GM12878 (cell line): ENCODE data around the gene SBDS. TPM values are rescaled to one million over a fixed set of nuclear protein-coding genes. Genes with fewer than 3 reads are reported as not detected.
"Not testable (repeated sequence)": the region's sequence is repeated elsewhere in the genome, so short reads cannot be mapped to it uniquely, and the experiment has no call there.

Source experiments
- ATAC-seq: fragments of 200-7000 bp; cut with Tn5 transposase; 3 replicates; pipeline ENCODE4 v1.9.1; 2020; ENCODE audit warnings: mild to moderate bottlenecking, moderate library complexity
- Bru-seq: library from RNA; stranded (reverse); fragments of 400-500 nt; gene quantifications from one replicate; lab custom pipeline; 2021; lab: Mats Ljungman, UMichigan
- BruChase-seq, 2 experiments: library from RNA; stranded (reverse); fragments of 400-500 nt; gene quantifications; one replicate each; lab custom pipeline; 2021; lab: Mats Ljungman, UMichigan
- BruUV-seq: library from RNA; stranded (reverse); fragments of 400-500 nt; replicated peaks from 2 replicates; lab custom pipeline; 2021; lab: Mats Ljungman, UMichigan
- CTCF ChIA-PET: fragments of 300-600 bp; sonication (Branson Sonifier 250); formaldehyde crosslinking; extraction: SDS; loops from one replicate; lab custom pipeline; 2021; ENCODE audit warnings: inconsistent platforms; lab: Yijun Ruan, JAX
- POLR2A ChIA-PET: fragments of 350-600 bp; formaldehyde crosslinking; extraction: SDS; loops from one replicate; lab custom pipeline; 2021; ENCODE audit warnings: inconsistent platforms; lab: Charles Lee
- RAD21 ChIA-PET: fragments of 300-600 bp; sonication (Branson Sonifier 250); formaldehyde crosslinking; loops from one replicate; lab custom pipeline; 2023; ENCODE audit warnings: antibody characterized with exemption; ENCODE audit not compliant: unreplicated experiment; lab: Charles Lee
- SMC1A ChIA-PET: fragments of 300-600 bp; sonication (Branson Sonifier 250); formaldehyde crosslinking; loops from one replicate; lab custom pipeline; 2023; ENCODE audit not compliant: unreplicated experiment, uncharacterized antibody; lab: Charles Lee
- DNase-seq: peaks from one replicate; pipeline ENCODE4 v3.0.0-alpha.2; 2011; ENCODE audit warnings: low read depth, low spot score
- FAIRE-seq: peaks from 3 replicates; lab custom pipeline; 2011; peaks lifted over from hg19 to GRCh38; lab: Jason Lieb, UNC
- H2AFZ ChIP-seq: 2 replicates; pipeline ENCODE4 v1.6.0; 2011; ENCODE audit warnings: low read depth, low read length, control low read depth; ENCODE audit not compliant: control insufficient read depth
- H3K27ac ChIP-seq: 2 replicates; pipeline ENCODE4 v1.5.1; 2011; ENCODE audit warnings: control low read depth; ENCODE audit not compliant: control insufficient read depth, insufficient read depth
- H3K27me3 ChIP-seq, 2 experiments: replicated peaks in 1 of 2; 2 replicates each; pipeline versions ENCODE4 v1.6.0 to v1.6.1; 2011; ENCODE audit warnings: low read length in 1 of 2; ENCODE audit not compliant: control insufficient read depth in 2 of 2, insufficient read depth in 2 of 2
- H3K36me3 ChIP-seq, 2 experiments: 2 replicates each; pipeline ENCODE4 v1.5.1; 2011; ENCODE audit warnings: low read length in 1 of 2; ENCODE audit not compliant: control insufficient read depth in 2 of 2, insufficient read depth in 2 of 2
- H3K4me1 ChIP-seq: 2 replicates; pipeline ENCODE4 v1.6.1; 2011; ENCODE audit warnings: mild to moderate bottlenecking, low read length, moderate library complexity, mixed read lengths; ENCODE audit not compliant: control insufficient read depth, insufficient read depth
- H3K4me2 ChIP-seq: 2 replicates; pipeline ENCODE4 v1.6.0; 2011; ENCODE audit warnings: control low read depth; ENCODE audit not compliant: control insufficient read depth, insufficient read depth
- H3K4me3 ChIP-seq: fragments of 200-600 bp; sonication (generic); 2 replicates; pipeline ENCODE4 v1.5.1; 2016
- H3K79me2 ChIP-seq: 2 replicates; pipeline ENCODE4 v1.6.0; 2011; ENCODE audit warnings: low read length; ENCODE audit not compliant: control insufficient read depth, insufficient read depth
- H3K9ac ChIP-seq: 2 replicates; pipeline ENCODE4 v1.8.0; 2011; ENCODE audit warnings: low read length, control low read depth, mixed read lengths; ENCODE audit not compliant: control insufficient read depth, insufficient read depth
- H3K9me3 ChIP-seq: replicated peaks from 3 replicates; pipeline ENCODE4 v1.5.1; 2011; ENCODE audit warnings: mild to moderate bottlenecking, low read length; ENCODE audit not compliant: control insufficient read depth, insufficient read depth
- H4K20me1 ChIP-seq: 2 replicates; pipeline ENCODE4 v1.6.0; 2011; ENCODE audit not compliant: control insufficient read depth, insufficient read depth
- ATF7 ChIP-seq: fragments of 450-650 bp; IDR thresholded peaks from 2 replicates; pipeline ENCODE4 v1.6.1; 2016; ENCODE audit warnings: low read depth, mild to moderate bottlenecking
- CBFB ChIP-seq: IDR thresholded peaks from 2 replicates; pipeline ENCODE4 v1.6.1; 2016; ENCODE audit warnings: antibody characterized with exemption, low read depth
- FOXK2 ChIP-seq: fragments of 450-650 bp; IDR thresholded peaks from 2 replicates; pipeline ENCODE4 v1.6.1; 2017; ENCODE audit warnings: mild to moderate bottlenecking, moderate library complexity
- HCFC1 ChIP-seq: fragments of 150-350 bp; IDR thresholded peaks from 2 replicates; pipeline ENCODE4 v1.6.1; 2014; ENCODE audit warnings: low read length
- HDAC6 ChIP-seq: fragments of 200-600 bp; sonication (generic); IDR thresholded peaks from one replicate; pipeline ENCODE4 v1.8.0; 2017; ENCODE audit warnings: antibody characterized with exemption; ENCODE audit not compliant: unreplicated experiment
- NRF1 ChIP-seq: conservative IDR thresholded peaks from 2 replicates; pipeline ENCODE4 v1.6.1; 2011; ENCODE audit warnings: mild to moderate bottlenecking, low read depth, low read length, improper control_type of control experiment
- PKNOX1 ChIP-seq: fragments of 450-650 bp; IDR thresholded peaks from 2 replicates; pipeline ENCODE4 v1.6.1; 2016; ENCODE audit warnings: mild to moderate bottlenecking
- POLR2A ChIP-seq: IDR thresholded peaks from 2 replicates; pipeline ENCODE4 v1.6.1; 2011; ENCODE audit warnings: low read depth, mild to moderate bottlenecking, low read length
- POU2F2 ChIP-seq: IDR thresholded peaks from 3 replicates; pipeline ENCODE4 v1.6.1; 2011; ENCODE audit warnings: low read depth, mild to moderate bottlenecking, low read length, borderline replicate concordance
- RELA ChIP-seq: fragments of 450-650 bp; IDR thresholded peaks from 2 replicates; pipeline ENCODE4 v1.8.0; 2014; ENCODE audit warnings: borderline replicate concordance; ENCODE audit not compliant: partially characterized antibody
- SIX5 ChIP-seq: IDR thresholded peaks from 2 replicates; pipeline ENCODE4 v1.6.1; 2011; ENCODE audit warnings: mild to moderate bottlenecking, low read depth, low read length, moderate library complexity; ENCODE audit not compliant: severe bottlenecking
- SMARCA5 ChIP-seq: fragments of 450-650 bp; IDR thresholded peaks from 2 replicates; pipeline ENCODE4 v1.6.1; 2017; ENCODE audit warnings: mild to moderate bottlenecking
- ZNF207 ChIP-seq: fragments of 450-650 bp; IDR thresholded peaks from 2 replicates; pipeline ENCODE4 v1.6.1; 2014; ENCODE audit warnings: antibody characterized with exemption, mild to moderate bottlenecking, borderline replicate concordance
- WGBS: methylation state at CpG from one replicate; pipeline ENCODE4 v1.1.6; 2016; ENCODE audit warnings: low lambda C conversion rate; ENCODE audit not compliant: insufficient replicate concordance, insufficient coverage; ENCODE audit errors: missing lambda C conversion rate; 5-methylcytosine and 5-hydroxymethylcytosine counted together
- in situ Hi-C: fragments of 300-500 bp; cut with MboI; formaldehyde crosslinking; loops from 9 replicates; pipeline ENCODE4 v1.14.3; 2018; ENCODE audit warnings: mixed read lengths
- intact Hi-C: fragments of 100-400 bp; cut with micrococcal nuclease; formaldehyde crosslinking; loops from one replicate; pipeline ENCODE4 v1.14.2; 2022; ENCODE audit not compliant: unreplicated experiment
- long read RNA-seq, 2 experiments: library from polyadenylated mRNA; unstranded; transcript quantifications; one replicate each; pipeline ENCODE4 v2.0.0, GENCODE V29; 2019 to 2020
- polyA minus RNA-seq, 3 experiments: library from RNA; depleted of rRNA, polyadenylated mRNA; stranded (reverse); fragments of >200 nt; gene quantifications; 2 replicates each; pipeline ENCODE4 v1.2.3, GENCODE V29; 2011
- polyA plus RNA-seq, 11 experiments: library from polyadenylated mRNA; depleted of rRNA in 4 of 11; unstranded in 6 of 11; stranded (reverse) in 5 of 11; fragments of >200 nt; fragmentation: Nextera tagmentation in 4 of 11; fragmentation: Illumina TruSeq in 1 of 11; extraction: Ambion mirVana in 4 of 11; extraction: Trizol in 1 of 11; gene quantifications; 1 replicate in 1 of 11; 2 replicates in 10 of 11; pipeline versions ENCODE4 v1.2.1 to v1.2.3, GENCODE V29; 2011 to 2016; ENCODE audit warnings: inconsistent platforms in 2 of 11, missing spikeins in 2 of 11, low read depth in 1 of 11
- total RNA-seq, 4 experiments: library from RNA; depleted of rRNA in 3 of 4; stranded (reverse); fragments of >200 nt in 3 of 4; fragmentation: Illumina TruSeq in 1 of 4; extraction: Trizol in 1 of 4; gene quantifications; 2 replicates each; pipeline versions ENCODE4 v1.2.1 to v1.2.3, GENCODE V29; 2013 to 2021
- TF ChIP-seq, protein P1 (sequence below): fragments of 450-650 bp; IDR thresholded peaks from 2 replicates; pipeline ENCODE4 v1.6.1; 2017; ENCODE audit warnings: mild to moderate bottlenecking, moderate library complexity

The SBDS gene
- 5.2 and 9.0 TPM in 2 replicates for total RNA-seq (2013; cell fraction: nucleolus; rRNA removed)
- total RNA-seq (2014; rRNA removed) (28.7 and 33.1 TPM in 2 replicates), total RNA-seq (2014; rRNA removed; fragmentation: Illumina TruSeq; extraction: Trizol) (33.2 and 35.4 TPM in 2 replicates), total RNA-seq (2021) (29.4 and 31.2 TPM in 2 replicates), polyA plus RNA-seq (2011; rRNA removed) (31.0 and 52.0 TPM in 2 replicates), polyA plus RNA-seq (2014; fragmentation: Illumina TruSeq; extraction: Trizol) (46.6 and 61.2 TPM in 2 replicates), polyA plus RNA-seq (2014; fragmentation: Nextera tagmentation; extraction: Ambion mirVana) (10 to 100 TPM; 22.4 to 34.3 TPM), polyA plus RNA-seq (2014; rRNA removed) (26.7 and 30.9 TPM in 2 replicates), polyA plus RNA-seq (2016; fragmentation: Nextera tagmentation; extraction: Ambion mirVana) (10 to 100 TPM; 60.1 to 63.0 TPM), polyA minus RNA-seq (2011; rRNA and poly(A)+ RNA removed) (6.9 and 14.0 TPM in 2 replicates), Bru-seq, nascent RNA (percentile 94 among the genes with signal in this experiment), BruChase-seq, experiment 1, labeled RNA remaining after a 6-hour chase (percentile 91 among the genes with signal in this experiment), BruChase-seq, experiment 2, labeled RNA remaining after a 2-hour chase (percentile 96 among the genes with signal in this experiment)
- 19.8 TPM for polyA plus RNA-seq (2011; ENCODE audit: low read depth)
- polyA plus RNA-seq (2011; cell fraction: cytosol; rRNA removed), result 10.0 and 13.9 TPM in 2 replicates
- polyA plus RNA-seq (2011; cell fraction: nucleus; rRNA removed), result 9.9 and 13.1 TPM in 2 replicates
- polyA plus RNA-seq (2012), result 25.1 and 25.9 TPM in 2 replicates
- polyA minus RNA-seq (2011; cell fraction: cytosol; rRNA and poly(A)+ RNA removed), result 11.2 and 12.4 TPM in 2 replicates
- polyA minus RNA-seq (2011; cell fraction: nucleus; rRNA and poly(A)+ RNA removed), result 5.4 and 11.7 TPM in 2 replicates
- long read RNA-seq, experiment 1, transcript SBDS-201 (5 exons, 1,631 nt), result major isoform, 64 of 71 reads
- long read RNA-seq, experiment 1, partial matches to known transcripts, result 4 of 71 reads
- long read RNA-seq, experiment 1, other reads (novel, unspliced or antisense), result 3 of 71 reads
- long read RNA-seq, experiment 2, transcript SBDS-201 (5 exons, 1,631 nt), result major isoform, 368 of 411 reads
- long read RNA-seq, experiment 2, partial matches to known transcripts, result 28 of 411 reads
- long read RNA-seq, experiment 2, other reads (novel, unspliced or antisense), result 15 of 411 reads

DNA sequence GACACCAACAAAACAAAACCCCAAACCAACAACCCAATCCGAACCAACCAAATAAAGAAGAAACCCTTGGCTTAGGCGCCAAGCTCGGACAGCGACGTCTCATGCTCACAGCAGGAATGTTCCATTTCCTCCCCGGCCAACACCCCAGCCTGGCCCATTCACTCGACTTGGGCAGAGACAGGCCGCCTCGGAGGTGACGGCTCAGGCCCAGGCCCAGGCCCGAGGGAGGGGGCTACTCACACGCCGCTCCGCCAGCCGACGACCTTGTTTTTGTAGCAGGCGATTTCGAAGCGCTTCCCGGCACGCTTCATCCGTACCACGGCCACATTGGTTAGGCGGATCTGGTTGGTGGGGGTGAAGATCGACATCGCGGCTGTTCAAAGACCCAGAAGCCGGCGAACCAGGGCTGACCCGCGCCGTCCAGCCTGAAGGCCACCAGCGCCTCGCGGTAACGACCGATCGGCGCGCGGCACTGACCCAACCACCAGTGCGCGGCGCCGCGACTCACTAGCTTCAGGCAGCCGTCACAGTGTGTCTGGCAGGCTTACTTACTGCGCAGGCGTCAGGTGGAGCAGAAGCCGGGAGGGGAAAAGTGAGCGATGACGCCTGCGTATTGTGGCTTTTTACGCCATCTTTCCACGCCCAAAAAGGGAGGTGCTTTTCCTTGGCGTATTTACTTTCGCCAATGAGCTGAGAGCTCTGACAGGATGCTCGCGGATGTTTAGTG lies at the start of gene SBDS:
TSS of gene SBDS (minus strand) at position 537 of the 727 bp plus-strand sequence. CDS start at position 368, 169 bp downstream.
- 1% methylated on average over 59 of the region's 59 CpGs for WGBS
- intact Hi-C loops, result loop anchor here (5.0 kb wide), 1 partner anchor 73 kb away; the partner anchor contains the start of gene TMEM248
- peak; percentile 99 for DNase-seq
- in situ Hi-C loops, H3K9me3 ChIP-seq, H3K27me3 ChIP-seq, H3K36me3 ChIP-seq, H3K4me1 ChIP-seq, H4K20me1 ChIP-seq: not testable (repeated sequence)
- ChIA-PET POLR2A (interaction anchor here (0.7 to 1.6 kb wide), 5 partner anchors 73 to 502 kb away, joined by 3 to 5 read pairs (median 3); partner anchors contain the start of gene TMEM248), CTCF (interaction anchor here (0.6 to 1.2 kb wide), 3 partner anchors 44 to 314 kb away, joined by 3 to 4 read pairs (median 3); no protein-coding TSS in a partner anchor), SMC1A (interaction anchor here (0.6 to 2.0 kb wide), 3 partner anchors 74 to 363 kb away, joined by 3 to 5 read pairs (median 5); partner anchors contain the start of gene TMEM248), RAD21 (interaction anchor here (0.7 to 1.6 kb wide), 4 partner anchors 79 to 1244 kb away, joined by 3 to 4 read pairs (median 4); no protein-coding TSS in a partner anchor)
- Histone ChIP-seq H3K4me2 (peak within 1 kb of the TSS; percentile 84), H3K9ac (peak within 1 kb of the TSS; percentile 76), H2AFZ (peak within 1 kb of the TSS; percentile 73), H3K4me3 (peak within 1 kb of the TSS; percentile 88), H3K27ac (peak within 1 kb of the TSS; percentile 80), H3K79me2 (peaks cover 14% of the 10 kb centered on the region)
- peak; percentile 99 for FAIRE-seq
- peak; percentile 78 for ATAC-seq
- TSS peak; percentile 72 for BruUV-seq
- TF ChIP-seq POLR2A (peak; percentile 88), HCFC1 (peak; percentile 68), PKNOX1 (peak; percentile 69; the same call in 1 of the 2 replicates), SMARCA5 (0 out of 2 replicates have a peak, but pooled peaks have one; percentile 7), ATF7 (peak; percentile 55), SIX5 (peak; percentile 56), HDAC6 (peak; percentile 43), RELA (peak; percentile 10), FOXK2 (peak; percentile 90), NRF1 (peak; percentile 70), CBFB (peak; percentile 42; the same call in 1 of the 2 replicates), POU2F2 (peak; percentile 67; the same call in 1 of the 3 replicates), ZNF207 (peak; percentile 40; the same call in 1 of the 2 replicates)
- TF ChIP-seq, protein P1, sequence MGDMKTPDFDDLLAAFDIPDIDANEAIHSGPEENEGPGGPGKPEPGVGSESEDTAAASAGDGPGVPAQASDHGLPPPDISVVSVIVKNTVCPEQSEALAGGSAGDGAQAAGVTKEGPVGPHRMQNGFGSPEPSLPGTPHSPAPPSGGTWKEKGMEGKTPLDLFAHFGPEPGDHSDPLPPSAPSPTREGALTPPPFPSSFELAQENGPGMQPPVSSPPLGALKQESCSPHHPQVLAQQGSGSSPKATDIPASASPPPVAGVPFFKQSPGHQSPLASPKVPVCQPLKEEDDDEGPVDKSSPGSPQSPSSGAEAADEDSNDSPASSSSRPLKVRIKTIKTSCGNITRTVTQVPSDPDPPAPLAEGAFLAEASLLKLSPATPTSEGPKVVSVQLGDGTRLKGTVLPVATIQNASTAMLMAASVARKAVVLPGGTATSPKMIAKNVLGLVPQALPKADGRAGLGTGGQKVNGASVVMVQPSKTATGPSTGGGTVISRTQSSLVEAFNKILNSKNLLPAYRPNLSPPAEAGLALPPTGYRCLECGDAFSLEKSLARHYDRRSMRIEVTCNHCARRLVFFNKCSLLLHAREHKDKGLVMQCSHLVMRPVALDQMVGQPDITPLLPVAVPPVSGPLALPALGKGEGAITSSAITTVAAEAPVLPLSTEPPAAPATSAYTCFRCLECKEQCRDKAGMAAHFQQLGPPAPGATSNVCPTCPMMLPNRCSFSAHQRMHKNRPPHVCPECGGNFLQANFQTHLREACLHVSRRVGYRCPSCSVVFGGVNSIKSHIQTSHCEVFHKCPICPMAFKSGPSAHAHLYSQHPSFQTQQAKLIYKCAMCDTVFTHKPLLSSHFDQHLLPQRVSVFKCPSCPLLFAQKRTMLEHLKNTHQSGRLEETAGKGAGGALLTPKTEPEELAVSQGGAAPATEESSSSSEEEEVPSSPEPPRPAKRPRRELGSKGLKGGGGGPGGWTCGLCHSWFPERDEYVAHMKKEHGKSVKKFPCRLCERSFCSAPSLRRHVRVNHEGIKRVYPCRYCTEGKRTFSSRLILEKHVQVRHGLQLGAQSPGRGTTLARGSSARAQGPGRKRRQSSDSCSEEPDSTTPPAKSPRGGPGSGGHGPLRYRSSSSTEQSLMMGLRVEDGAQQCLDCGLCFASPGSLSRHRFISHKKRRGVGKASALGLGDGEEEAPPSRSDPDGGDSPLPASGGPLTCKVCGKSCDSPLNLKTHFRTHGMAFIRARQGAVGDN, result 0 out of 2 replicates have a peak, but pooled peaks have one; percentile 34
